Muscle of back (tissue), 13 donors: ENCODE results near the gene POC1B. TPM values are rescaled to one million over a fixed set of nuclear protein-coding genes. Genes with fewer than 3 reads are reported as not detected.
A peak's percentile ranks its signal among the peaks of the same experiment; 100 is the strongest.

Source experiments
- DNase-seq, 3 donors: peaks; one replicate each; pipeline versions ENCODE4 v3.0.0 to v3.0.0-alpha.2; 2013
- long read RNA-seq, 9 donors: transcript quantifications; one replicate each; lab custom pipeline, GENCODE V29; 2026
- polyA plus RNA-seq, 10 donors: library from polyadenylated mRNA; unstranded; fragments of 120-200 nt; gene quantifications; one replicate each; pipeline ENCODE4 v1.2.1, GENCODE V29; 2013; ENCODE audit not compliant: insufficient read length in 10 of 10

The POC1B gene
- polyA plus RNA-seq, result 10 to 100 TPM in 7 of 10 donors, 1 to 10 TPM in 3; 8.3 to 13.4 (median 10.5) TPM
- long read RNA-seq, donor 1, full-length matches to known transcripts, result 2 of 2 reads
- long read RNA-seq, donor 1, partial matches to known transcripts, result 0 of 2 reads
- long read RNA-seq, donor 1, other reads (novel, unspliced or antisense), result 0 of 2 reads
- long read RNA-seq, donor 2, full-length matches to known transcripts, result 2 of 2 reads
- long read RNA-seq, donor 2, partial matches to known transcripts, result 0 of 2 reads
- long read RNA-seq, donor 2, other reads (novel, unspliced or antisense), result 0 of 2 reads
- long read RNA-seq, donor 3, full-length matches to known transcripts, result 1 of 1 reads
- long read RNA-seq, donor 3, partial matches to known transcripts, result 0 of 1 reads
- long read RNA-seq, donor 3, other reads (novel, unspliced or antisense), result 0 of 1 reads
- long read RNA-seq, donor 4, partial matches to known transcripts, result 0 of 1 reads
- long read RNA-seq, donor 4, other reads (novel, unspliced or antisense), result 0 of 1 reads
- long read RNA-seq, donor 5, result 0 reads
- long read RNA-seq, donor 6, partial matches to known transcripts, result 0 of 1 reads
- long read RNA-seq, donor 6, other reads (novel, unspliced or antisense), result 0 of 1 reads
- long read RNA-seq, donor 7, result 0 reads
- long read RNA-seq, donor 8, result 0 reads
- long read RNA-seq, donor 9, result 0 reads

GRCh38 chr12:89525824-89526770, at the start of gene POC1B:
Gene POC1B, minus strand, starts transcription at chr12:89526047. Its CDS starts 152 bp downstream, at chr12:89525895.
- DNase-seq, result peak; percentile 77 to 95 (median 82)

- peak in 1 of 3 donors; percentile 9 for DNase-seq
These were observed 49.5 kb upstream of the POC1B start for GRCh38 chr12:89575374-89575773.

GRCh38 chr12:89574736-89575208, 48.9 kb upstream of the POC1B start:
- DNase-seq, result peak; percentile 23 to 62 (median 39)

- no peak for DNase-seq
These were observed 47.4 kb upstream of the POC1B start for GRCh38 chr12:89573051-89573810.

- DNase-seq, result peak in 1 of 3 donors; percentile 13
These were observed 45.8 kb upstream of the POC1B start for GRCh38 chr12:89571491-89572195.

GRCh38 chr12:89568484-89568883, 42.6 kb upstream of the POC1B start:
- no peak for DNase-seq

GRCh38 chr12:89567691-89568239, 41.9 kb upstream of the POC1B start:
- DNase-seq, result no peak

GRCh38 chr12:89566615-89567014, 40.8 kb upstream of the POC1B start:
- DNase-seq, result no peak

- DNase-seq, result no peak
These were observed 39.2 kb upstream of the POC1B start for GRCh38 chr12:89565002-89565401.

- no peak for DNase-seq
These were observed 33.9 kb upstream of the POC1B start for GRCh38 chr12:89559753-89560152.

GRCh38 chr12:89556976-89557375, 31.1 kb upstream of the POC1B start:
- peak in 1 of 3 donors; percentile 12 for DNase-seq

GRCh38 chr12:89552376-89552775, 26.5 kb upstream of the POC1B start:
- no peak for DNase-seq

GRCh38 chr12:89551747-89552146, 25.9 kb upstream of the POC1B start:
- DNase-seq, result no peak

GRCh38 chr12:89547101-89547500, 21.3 kb upstream of the POC1B start:
- DNase-seq, result no peak

- no peak for DNase-seq
These were observed 20.3 kb upstream of the POC1B start for GRCh38 chr12:89546151-89546550.

GRCh38 chr12:89544681-89545184, 18.9 kb upstream of the POC1B start:
- peak; percentile 18 to 48 (median 28) for DNase-seq

- no peak for DNase-seq
These were observed 18.2 kb upstream of the POC1B start for GRCh38 chr12:89544022-89544421.

GRCh38 chr12:89542912-89543592, 17.2 kb upstream of the POC1B start:
- DNase-seq, result peak; percentile 69 to 86 (median 79)

GRCh38 chr12:89542236-89542635, 16.4 kb upstream of the POC1B start:
- DNase-seq, result no peak
